NCI-H187 treated with DMSO at 0.1 percent for 48 hours (cell line): ENCODE results near the gene SERPINA3.

Experiments used
- DNase-seq: peaks from one replicate; lab custom pipeline; 2025; lab: John Stamatoyannopoulos, UW

SERPINA3 gene

DNA sequence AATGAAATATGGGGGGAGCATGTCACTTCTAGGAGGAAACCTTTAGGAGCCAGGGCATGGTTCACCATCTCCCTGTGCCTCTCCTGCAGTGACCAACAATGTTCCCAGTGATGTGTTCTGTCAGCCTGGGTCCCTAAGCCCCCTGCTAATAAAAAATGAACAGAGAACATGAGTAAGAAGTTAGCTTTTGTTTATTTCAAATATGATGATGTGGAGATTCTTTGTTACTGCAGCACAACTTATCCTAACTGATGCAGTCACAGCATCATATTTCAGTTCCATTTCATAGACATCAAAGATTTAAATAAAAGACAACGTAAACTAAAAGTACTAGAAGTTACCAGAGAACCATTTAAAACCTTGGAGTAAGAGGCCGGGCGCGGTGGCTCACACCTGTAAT, 43.9 kb downstream of the SERPINA3 start:
- DNase-seq = no peak

DNA sequence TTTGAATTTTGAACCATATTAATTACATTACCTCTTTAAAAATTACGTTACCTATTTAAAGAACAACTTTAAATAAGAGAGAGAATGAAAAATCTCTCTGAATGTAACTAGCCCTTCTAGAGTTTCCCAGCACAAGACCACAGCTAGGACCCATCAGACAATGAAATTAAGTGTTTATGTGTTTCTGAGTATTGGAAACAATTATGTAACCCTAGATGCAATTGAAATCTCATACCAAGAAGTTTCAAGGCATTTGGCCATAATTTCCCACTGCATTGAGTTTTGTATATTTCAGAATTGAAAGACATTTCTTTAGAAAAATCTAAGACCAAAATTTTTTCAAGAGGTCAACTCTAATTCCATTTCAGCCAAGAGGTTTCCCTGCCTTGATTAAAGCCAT, 47.1 kb downstream of the SERPINA3 start:
- no peak for DNase-seq

DNA sequence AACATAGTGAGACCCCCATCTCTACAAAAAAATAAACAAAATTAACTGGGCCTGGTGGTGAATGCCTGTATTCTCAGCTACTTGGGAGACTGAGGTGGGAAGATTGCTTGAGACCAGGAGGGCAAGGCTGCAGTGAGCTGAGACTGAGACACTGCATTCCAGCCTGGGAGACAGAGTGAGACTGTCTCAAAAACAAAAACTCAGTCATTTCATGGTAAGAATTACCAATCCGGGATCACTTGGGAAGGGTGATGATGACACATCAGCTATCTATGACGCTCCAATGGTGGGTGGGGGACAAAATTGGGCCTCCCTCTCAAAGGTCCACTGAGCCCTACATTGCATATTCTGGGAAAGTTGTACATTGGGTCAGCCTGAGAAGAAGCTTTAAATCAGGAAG, 47.7 kb downstream of the SERPINA3 start:
- DNase-seq = no peak

DNA sequence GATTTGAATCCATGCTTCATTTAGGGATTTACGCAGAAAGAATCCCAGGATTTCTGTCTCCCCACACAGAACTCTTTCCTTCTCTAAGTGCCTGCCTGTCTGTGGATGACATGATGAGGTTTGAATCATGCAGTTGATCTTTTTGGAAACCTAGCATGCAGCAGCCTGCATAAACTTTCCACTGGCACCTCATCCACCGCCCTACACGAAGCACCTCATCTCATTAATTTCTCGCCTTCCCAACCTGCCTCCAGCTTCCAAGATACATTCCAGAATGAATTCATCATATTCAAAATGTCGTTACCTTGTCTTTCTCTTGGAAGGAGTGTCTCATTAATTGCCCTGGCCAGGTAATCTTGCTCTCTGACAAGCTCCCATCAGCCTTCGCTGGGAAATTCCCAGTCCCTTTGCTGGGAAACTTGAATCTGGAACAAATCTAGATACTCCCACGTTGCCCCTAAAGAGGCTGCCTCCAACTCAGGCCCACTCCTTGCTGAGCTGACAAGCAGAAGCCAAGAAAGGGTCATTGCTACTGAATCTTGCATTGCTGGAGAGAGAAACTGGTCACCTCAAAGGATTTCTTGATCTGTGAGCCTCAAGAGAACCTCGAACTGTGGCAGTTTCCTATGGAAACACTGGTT, 48.2 kb downstream of the SERPINA3 start:
- DNase-seq = no peak

DNA sequence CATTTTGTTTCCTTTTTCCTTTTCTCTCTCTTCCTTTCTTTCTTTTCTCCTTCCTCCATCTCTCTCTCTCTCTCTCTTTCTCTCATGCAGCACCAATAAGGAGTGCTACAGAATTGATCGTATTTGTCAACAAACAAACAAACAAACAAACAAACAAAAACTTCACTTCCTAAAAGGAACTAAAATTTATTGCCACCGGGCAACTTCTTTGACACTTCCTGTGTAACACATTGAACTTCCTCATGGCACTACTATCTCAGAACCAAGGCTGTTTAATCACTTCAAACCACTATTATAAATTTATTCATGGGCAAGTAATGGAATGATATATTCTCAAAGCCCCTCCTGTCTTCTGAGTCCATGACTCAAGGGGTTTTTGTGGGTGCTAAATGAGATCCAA, 51.3 kb downstream of the SERPINA3 start:
- no peak for DNase-seq

DNA sequence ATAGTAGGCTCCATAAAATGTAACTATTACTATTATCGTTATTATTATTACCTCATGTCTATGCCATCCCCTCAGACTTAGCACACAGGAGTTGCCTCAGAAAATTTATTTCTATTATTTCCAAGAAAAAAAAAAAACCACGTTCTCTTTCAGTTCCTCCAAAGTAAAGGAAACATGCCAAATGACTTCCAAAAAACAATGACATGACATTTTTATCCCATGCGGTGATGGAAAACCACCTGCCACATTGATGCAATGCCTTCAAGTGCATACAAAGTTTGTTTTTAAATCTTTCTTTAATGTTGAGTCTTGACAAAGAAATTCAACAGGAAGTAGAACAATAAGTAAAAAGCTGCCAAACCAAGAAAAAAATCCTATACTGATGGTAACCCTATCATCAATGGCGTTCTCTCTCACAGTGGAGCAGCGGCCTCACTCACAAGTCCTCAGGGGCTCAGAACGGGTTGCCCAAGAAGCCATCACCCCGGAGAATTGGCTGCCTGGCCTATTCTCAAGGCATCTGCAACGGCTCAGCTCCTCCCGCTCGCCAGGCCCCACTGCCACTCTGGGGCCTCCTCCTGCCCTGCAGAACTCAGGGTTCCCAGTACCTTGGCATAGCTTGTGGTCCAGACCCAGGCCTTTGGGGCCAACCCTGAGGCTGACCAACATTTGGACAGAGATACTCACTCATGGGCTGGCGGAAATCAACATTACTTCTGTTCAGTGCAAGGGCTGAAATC, 51.9 kb downstream of the SERPINA3 start:
- DNase-seq = no peak

DNA sequence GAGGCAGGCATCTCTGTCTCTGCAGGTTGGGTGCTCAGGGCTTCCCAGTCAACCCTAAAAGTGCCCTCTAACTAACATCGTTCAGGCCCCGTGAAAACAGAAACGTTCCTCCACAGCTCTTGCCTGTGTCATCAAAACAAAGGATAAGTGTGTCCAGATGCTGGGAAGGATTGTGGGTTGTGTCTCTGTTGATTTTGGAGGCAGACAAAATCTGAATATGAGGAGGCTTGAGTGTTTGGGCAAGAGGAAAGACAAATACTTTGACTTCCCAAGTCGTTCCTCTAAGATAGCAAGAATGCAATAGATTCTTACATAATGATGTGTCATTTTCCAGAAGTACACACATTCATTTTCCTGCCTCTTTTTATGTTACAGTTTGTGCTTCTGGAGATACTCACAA, 52.9 kb downstream of the SERPINA3 start:
- no peak for DNase-seq

DNA sequence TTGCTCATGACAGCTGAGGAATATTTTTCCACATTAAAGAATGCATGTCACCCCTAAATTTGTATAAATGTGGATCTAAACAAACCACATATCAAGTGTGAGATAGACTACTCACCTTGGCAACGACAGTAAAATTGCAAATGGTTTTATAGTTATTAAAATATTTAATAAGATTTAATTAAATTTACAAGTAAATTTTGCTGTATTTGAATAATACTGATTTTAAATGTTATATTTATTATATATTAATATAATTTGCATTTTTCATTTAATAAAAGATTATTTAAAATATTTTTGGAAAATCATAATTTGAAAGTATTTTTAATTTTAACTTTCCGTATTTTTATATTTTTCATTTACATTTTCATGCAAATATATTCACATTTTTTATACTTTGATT, 53.4 kb downstream of the SERPINA3 start:
- no peak for DNase-seq

DNA sequence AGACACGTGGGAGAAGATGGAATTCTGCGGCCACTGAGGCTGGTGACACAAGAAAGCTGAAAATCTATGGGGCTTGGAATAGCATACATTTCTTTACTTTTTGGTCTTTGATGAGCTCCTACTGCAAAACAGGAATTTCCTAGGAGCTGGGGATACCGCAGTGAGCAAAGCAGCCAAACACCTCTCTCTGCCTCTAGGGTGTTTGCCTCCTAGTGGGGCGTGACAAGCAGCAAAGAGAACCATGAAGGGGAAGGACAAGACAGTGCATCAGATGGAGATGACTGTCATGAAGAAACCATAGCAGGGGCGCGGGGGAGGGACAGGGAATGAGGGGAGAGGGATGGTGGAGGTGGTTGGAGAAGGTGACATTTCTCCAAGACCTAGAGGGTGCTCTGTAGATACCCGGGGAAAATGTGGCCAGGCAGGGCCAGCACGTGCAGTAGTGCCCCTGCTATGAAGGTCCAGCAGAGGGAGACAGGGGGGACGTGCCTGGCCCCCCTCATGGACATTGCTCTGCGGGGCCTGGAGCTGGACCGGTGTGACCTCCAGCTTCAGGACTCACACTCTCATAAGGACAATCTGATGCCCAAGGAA, 58.6 kb downstream of the SERPINA3 start:
- DNase-seq = no peak

DNA sequence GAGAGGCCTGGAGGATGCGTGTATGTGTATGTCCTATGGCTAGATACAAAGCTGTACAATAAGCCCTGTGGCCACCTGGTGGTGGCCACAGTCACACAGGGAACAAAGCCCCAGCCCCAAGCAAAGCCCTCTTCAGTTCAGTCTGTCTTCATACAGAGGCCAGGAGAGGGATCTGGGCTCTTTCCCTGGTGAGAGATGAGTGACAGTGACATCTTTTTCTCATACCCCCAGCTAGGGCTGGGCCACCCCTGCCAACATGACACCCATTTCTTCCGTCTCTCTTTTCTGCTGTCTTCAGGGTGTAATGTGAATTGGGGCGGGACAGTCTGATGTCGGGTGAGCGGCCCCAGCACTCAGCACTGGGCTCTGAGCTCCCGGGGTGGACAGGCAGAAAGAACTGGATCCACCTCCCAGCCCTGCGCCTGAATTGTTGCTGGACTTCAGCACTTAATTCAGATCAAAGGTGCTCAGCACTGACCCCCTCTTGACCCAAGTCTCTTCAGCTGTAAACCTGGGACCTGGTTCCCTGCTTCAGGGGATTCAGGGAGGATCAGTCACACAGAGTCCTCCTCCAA, 59.8 kb downstream of the SERPINA3 start:
- no peak for DNase-seq

DNA sequence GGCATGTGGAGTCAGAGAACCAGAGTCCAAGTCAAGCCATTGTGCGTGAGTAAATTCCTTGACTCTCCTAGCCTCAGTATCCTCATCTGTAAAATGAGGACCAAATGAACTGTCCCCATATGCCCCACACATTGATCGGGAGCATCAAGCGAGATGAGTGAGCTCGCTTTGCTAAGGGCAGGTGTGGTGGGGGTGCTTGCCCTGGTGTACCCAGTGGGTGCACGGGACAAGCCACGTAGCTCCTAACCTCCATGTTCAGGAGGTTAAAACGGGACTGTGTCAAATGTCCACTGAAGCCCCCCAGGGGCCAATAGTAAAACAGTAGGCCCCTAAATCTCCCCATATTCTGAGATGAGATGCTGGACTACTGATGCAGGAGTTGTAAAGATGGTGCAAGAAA, 60.9 kb downstream of the SERPINA3 start:
- no peak for DNase-seq
